Left renal pelvis (tissue), 4 donors: ENCODE results near the gene GKN2. TPM values are rescaled to one million over a fixed set of nuclear protein-coding genes. Genes with fewer than 3 reads are reported as not detected.
A peak's percentile ranks its signal among the peaks of the same experiment; 100 is the strongest.

Experiments used
- DNase-seq, 4 donors: peaks; one replicate each; pipeline ENCODE4 v3.0.0-alpha.2; 2013; ENCODE audit warnings: low read depth in 4 of 4, low spot score in 3 of 4
- polyA plus RNA-seq, 4 donors: library from polyadenylated mRNA; unstranded; fragments of 120-200 nt; gene quantifications; one replicate each; pipeline ENCODE4 v1.2.1, GENCODE V29; 2013; ENCODE audit not compliant: insufficient read length in 4 of 4

GKN2 gene
- polyA plus RNA-seq, 4 donors = not detected

GRCh38 chr2:68925295-68925896, 27.3 kb downstream of the GKN2 start:
- peak in 2 of 4 donors; percentile 16 to 30 for DNase-seq

DNA sequence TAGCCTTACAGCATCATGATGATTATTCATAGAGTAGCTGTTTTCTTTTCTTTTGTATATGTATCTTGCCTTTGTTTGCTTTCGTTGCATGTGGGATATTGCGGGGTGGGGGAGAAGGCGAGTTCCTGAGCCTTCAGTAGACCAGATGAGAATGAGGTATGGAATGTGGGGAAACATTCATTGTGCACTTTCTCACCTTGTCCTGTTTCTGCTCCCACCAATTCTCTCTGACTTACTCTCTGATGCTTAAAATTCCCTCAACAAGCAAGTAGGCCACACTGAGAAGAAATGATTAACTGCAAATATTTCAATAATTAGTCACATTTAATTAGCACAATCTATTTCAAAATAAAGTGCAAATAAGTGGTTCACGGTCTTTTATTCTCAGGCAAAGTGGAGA, 31.0 kb downstream of the GKN2 start:
- no peak for DNase-seq

- DNase-seq = no peak
Measured at GRCh38 chr2:68920481-68921170, 32.1 kb downstream of the GKN2 start.

DNA sequence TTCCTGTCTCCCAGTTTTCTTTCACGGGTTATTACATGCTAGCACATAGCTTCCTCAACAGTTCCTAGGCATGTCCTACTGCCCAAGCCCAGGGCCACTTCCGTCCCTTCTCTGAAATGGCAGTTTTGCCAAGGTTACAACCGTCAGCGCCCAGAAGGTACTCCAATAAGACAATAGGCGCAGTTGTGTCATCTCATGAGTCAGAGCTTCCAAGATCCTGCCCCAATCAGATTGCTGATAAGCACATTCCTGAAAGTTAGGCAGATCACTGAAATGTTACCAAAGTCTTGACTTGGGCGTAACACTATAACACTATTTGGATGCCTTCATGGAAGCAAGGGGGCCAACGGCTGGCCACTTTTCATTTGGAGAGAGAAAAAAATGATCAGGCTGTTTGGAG, 34.2 kb downstream of the GKN2 start:
- no peak for DNase-seq

GRCh38 chr2:68917034-68917718, 35.5 kb downstream of the GKN2 start:
- DNase-seq = no peak

- DNase-seq = no peak
Measured at GRCh38 chr2:68916226-68916625, 36.5 kb downstream of the GKN2 start.

DNA sequence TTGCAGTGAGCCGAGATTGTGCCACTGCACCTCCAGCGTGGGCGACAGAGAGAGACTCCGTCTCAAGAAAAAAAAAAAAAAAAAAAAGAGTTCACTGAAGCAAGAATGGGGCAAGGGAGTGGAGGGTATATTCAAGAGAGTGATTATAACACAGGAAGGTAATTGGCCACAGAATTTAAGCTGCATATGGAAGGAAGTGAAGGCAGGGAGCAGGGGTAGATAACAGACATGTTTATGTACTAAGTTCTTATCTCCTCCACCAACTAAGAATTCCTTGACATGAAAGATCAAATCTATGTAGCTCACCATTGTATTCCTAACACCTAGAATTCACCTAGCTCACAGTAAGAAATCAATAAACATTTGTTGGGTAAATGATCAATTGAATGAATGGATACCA, 37.3 kb downstream of the GKN2 start:
- no peak for DNase-seq

GRCh38 chr2:68913359-68913758, 39.3 kb downstream of the GKN2 start:
- no peak for DNase-seq

DNA sequence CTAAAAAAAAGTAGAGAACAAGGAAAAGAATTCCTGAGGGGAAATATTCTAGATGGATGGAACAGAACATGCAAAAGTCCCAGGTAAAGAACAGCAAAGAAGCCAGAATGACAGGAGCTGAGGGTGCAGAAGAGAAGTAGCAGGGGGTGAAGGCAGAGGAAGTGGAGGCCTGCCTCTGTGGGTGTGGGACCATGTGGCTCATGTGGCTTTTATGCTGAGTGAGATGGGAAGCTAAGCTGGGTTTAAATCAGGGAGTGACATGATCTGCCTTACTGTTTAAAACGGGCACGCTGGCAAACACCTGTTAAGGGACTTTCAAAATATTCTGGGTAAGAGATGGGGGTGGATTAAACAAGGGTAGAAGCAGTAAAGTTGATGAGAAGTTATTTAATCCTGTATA, 40.0 kb downstream of the GKN2 start:
- no peak for DNase-seq

GRCh38 chr2:68912111-68912510, 40.6 kb downstream of the GKN2 start:
- DNase-seq = no peak

DNA sequence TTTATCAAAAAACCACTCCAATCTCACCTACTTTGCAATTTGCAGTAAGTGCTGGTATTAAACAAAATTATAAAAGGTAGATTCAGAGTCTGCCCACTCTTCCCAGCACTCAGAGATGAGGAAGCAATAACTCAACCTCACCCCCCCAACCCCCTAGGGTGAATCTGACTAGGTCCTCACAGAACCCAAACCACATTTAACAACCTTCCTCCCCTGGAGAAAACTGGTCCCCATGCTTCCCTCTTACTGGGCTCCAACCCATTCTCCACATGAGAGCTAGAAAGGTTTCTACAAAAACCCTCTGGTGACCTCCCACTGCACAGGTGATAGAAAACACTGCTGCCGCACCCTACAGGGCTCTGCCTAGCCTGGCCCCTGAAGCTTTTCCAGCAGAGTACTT, 41.0 kb downstream of the GKN2 start:
- DNase-seq = no peak

DNA sequence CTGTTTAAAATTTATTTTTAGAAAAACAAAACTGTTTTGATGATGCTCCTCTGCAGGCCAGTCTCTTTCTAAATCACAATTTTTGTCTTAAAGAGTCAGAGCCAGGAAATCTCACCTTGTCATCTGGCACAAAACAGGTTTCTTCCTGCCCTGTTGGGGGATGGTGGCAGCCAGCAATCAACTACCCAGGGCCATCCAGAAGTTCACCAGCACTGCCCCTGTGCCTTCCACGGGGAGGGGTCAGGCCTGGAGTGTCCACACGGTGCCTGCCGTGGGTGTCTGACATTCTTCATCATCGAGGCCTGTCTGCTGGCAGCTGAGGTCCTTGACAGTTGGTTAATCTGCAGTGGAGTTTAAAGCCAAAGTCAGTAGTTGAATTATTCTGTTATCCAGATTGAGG, 41.4 kb downstream of the GKN2 start:
- no peak for DNase-seq

GRCh38 chr2:68909793-68910674, 42.7 kb downstream of the GKN2 start:
- DNase-seq = peak; percentile 23 to 40 (median 34)

- no peak for DNase-seq
Measured at GRCh38 chr2:68908392-68908970, 44.2 kb downstream of the GKN2 start.

GRCh38 chr2:68907920-68908253, 44.8 kb downstream of the GKN2 start:
- no peak for DNase-seq

DNA sequence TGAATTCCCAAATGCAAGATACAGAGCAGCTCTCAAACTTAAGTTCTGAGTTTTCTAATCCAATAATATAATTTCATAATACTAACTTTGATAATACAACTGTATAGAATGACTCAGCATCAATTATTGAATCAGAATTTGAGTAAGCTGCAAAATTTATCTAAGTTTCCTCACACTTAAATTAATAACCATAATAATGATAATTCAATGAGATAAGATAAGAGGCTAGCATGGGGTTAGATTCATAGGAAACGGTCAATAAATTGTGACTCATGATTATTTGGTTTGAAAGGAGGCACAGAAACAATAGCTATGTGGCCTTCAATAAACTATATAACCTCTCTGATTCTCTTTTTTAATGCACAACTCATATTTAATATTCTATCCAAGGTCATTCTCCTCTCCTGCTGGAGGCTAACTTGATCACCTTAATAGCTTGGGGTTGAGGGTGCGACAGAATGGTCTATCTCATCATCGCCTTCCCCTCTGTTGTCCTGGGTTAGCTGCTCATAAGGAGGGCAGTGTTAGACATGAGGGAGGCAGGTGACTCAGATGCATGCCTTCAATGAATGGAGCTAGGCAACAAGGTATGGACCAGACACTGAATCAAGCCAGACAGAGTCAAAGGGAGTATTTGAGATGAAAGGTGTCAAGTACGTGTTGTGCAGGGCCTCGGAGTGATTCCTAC, 45.3 kb downstream of the GKN2 start:
- no peak for DNase-seq

DNA sequence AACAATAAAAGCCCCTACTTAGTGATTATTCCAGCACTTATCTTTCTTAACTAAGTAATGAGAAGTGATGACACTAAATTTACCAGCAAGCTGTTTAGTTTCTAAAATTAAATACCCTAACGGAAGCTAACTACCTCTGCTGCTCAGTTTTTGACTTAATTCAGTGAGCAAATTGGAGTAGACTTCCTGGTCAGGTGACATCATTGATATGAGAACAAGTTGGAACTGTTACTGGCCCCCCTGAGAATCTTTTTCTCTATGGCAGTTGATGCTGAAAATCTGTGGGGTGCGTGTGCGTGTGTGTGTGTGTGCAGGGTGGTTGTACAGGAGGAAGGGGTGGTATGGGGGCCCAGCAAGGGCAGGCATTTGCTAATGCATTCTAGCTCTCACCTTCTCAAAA, 46.0 kb downstream of the GKN2 start:
- no peak for DNase-seq

DNA sequence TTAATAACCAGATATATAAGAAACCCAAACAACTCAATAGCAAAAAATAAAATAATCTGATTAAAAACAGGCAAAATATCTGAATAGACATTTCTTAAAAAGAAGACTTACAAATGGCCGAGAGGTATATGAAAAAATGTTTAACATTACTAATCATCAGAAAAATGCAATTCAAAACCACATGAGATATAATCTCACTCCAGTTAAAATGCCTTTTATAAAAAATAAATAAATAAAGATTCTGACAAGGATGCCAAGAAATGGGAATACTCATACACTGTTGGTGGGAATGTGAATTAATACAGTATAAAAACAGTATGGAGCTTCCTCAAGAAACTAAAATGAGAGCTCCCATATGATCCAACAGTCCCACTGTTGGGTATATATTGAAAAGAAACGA, 47.6 kb downstream of the GKN2 start:
- DNase-seq = no peak

DNA sequence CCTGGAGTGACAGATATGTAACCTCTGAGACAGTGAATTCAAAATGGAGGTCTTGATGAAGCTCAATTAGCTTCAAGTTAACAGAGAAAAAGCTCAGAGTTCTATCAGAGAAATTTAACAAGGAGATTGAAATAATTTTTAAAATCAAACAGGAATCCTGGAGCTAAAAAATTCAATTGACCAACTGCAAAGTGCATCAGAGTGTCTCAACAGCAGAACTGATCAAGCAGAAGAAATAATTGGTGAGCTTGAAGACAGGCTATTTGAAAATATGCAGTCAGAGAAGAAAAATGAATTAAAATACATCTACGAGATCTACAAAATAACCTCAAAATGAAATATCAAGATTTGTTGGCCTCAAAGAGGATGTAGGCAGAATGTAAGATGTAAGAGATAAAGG, 51.1 kb downstream of the GKN2 start:
- DNase-seq = no peak

GRCh38 chr2:68901199-68901514, 51.5 kb downstream of the GKN2 start:
- DNase-seq = no peak
